RWPE1 (cell line): ENCODE data around the gene MSRB3.

Source experiments
- CTCF ChIA-PET: fragments of 350-600 bp; sonication (Branson Sonifier 250); formaldehyde crosslinking; extraction: SDS; loops from one replicate; lab custom pipeline; 2021; lab: Yijun Ruan, JAX
- POLR2A ChIA-PET: fragments of 400-600 bp; formaldehyde crosslinking; extraction: SDS; loops from one replicate; lab custom pipeline; 2020; ENCODE audit warnings: antibody characterized with exemption; ENCODE audit not compliant: low non-redundant PET; lab: Yijun Ruan, JAX
- DNase-seq: peaks from one replicate; pipeline ENCODE4 v3.0.0; 2012; ENCODE audit warnings: low spot score
- H3K27ac ChIP-seq: fragments of 450-650 bp; 2 replicates; pipeline ENCODE4 v1.5.1; 2017
- CTCF ChIP-seq: fragments of 450-650 bp; conservative IDR thresholded peaks from 2 replicates; pipeline ENCODE4 v1.5.1; 2017; ENCODE audit warnings: low read depth, mild to moderate bottlenecking

The MSRB3 gene

GRCh38 chr12:65334521-65334920, 56.0 kb downstream of the MSRB3 start:
- no peak for TF ChIP-seq CTCF
- CTCF ChIA-PET, result interaction anchor here (0.7 kb wide), 1 partner anchor 26 kb away, joined by 3 read pairs; no protein-coding TSS in a partner anchor
- no peak overlapping the region for H3K27ac ChIP-seq
- POLR2A ChIA-PET, result no interaction called here
- DNase-seq, result no peak

- TF ChIP-seq CTCF, result no peak
- CTCF ChIA-PET, result interaction anchor here (0.5 kb wide), 1 partner anchor 43 kb away, joined by 3 read pairs; no protein-coding TSS in a partner anchor
- POLR2A ChIA-PET, result no interaction called here
- DNase-seq, result peak; percentile 42
- H3K27ac ChIP-seq, result no peak overlapping the region
Observed at GRCh38 chr12:65335021-65335714, 56.7 kb downstream of the MSRB3 start.

- ChIA-PET POLR2A (no interaction called here), CTCF (no interaction called here)
- no peak overlapping the region for H3K27ac ChIP-seq
- no peak for DNase-seq
- TF ChIP-seq CTCF, result no peak
Observed at GRCh38 chr12:65335981-65336380, 57.5 kb downstream of the MSRB3 start.

- no peak overlapping the region for H3K27ac ChIP-seq
- no peak for TF ChIP-seq CTCF
- CTCF ChIA-PET, result interaction anchor here (0.7 kb wide), 1 partner anchor 156 kb away, joined by 3 read pairs; no protein-coding TSS in a partner anchor
- POLR2A ChIA-PET, result no interaction called here
- no peak for DNase-seq
Observed at GRCh38 chr12:65339161-65339560, 60.7 kb downstream of the MSRB3 start.

- H3K27ac ChIP-seq, result no peak overlapping the region
- ChIA-PET POLR2A (no interaction called here), CTCF (no interaction called here)
- DNase-seq, result no peak
- no peak for TF ChIP-seq CTCF
Observed at GRCh38 chr12:65343230-65343629, 64.7 kb downstream of the MSRB3 start.

- POLR2A ChIA-PET, result no interaction called here
- TF ChIP-seq CTCF, result no peak
- CTCF ChIA-PET, result no interaction called here
- H3K27ac ChIP-seq, result no peak overlapping the region
- no peak for DNase-seq
Observed at GRCh38 chr12:65343801-65344200, 65.3 kb downstream of the MSRB3 start.
